Measurements from ENCODE around the gene PCDHGA8. TPM values are rescaled to one million over a fixed set of nuclear protein-coding genes. Genes with fewer than 3 reads are reported as not detected.

The PCDHGA8 gene
- total RNA-seq: 3.5 and 4.4 TPM in 2 replicates

GRCh38 chr5:141392429-141393198 is at the start of gene PCDHGA8:
Gene PCDHGA8, plus strand, starts transcription at chr5:141392633. Its CDS starts 181 bp downstream, at chr5:141392814.

GRCh38 chr5:141343242-141343952 is 49.0 kb upstream of the PCDHGA8 start, which contains the start of gene PCDHGA3:
Gene PCDHGA3, plus strand, starts transcription at chr5:141343829. Its CDS starts 205 bp downstream, at chr5:141344034.

GRCh38 chr5:141349917-141350619 is 42.4 kb upstream of the PCDHGA8 start, which contains the start of gene PCDHGB1:
Gene PCDHGB1, plus strand, starts transcription at chr5:141350099. Its CDS starts 162 bp downstream, at chr5:141350261.

DNA sequence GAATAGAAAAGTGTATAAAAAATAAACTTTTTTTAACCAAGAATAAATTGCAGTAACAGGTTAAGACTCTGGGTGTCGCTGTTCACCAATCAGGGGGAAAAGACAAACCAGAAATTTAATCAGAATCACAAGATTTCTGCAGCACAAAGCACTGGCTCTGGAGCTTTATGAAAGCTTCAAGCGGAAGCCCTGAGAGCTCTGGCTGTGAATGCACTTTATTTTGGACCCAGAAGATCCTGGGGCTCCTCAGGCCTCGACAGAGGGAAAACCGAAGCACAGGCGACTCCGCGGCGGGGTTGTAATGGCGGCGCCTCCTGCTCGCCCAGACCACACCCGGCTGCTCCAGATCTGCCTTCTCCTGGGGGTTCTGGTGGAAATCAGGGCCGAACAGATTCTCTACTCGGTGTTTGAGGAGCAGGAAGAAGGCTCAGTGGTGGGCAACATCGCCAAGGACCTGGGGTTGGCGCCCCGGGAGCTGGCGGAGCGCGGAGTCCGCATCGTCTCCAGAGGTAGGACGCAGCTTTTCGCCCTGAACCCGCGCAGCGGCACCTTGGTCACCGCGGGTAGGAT is 37.4 kb upstream of the PCDHGA8 start, which contains the start of gene PCDHGA4:
TSS of gene PCDHGA4 (plus strand) at position 122 of the 570 bp plus-strand sequence. CDS start at position 209, 87 bp downstream.

GRCh38 chr5:141359790-141360426 is 32.5 kb upstream of the PCDHGA8 start, which contains the start of gene PCDHGB2:
Gene PCDHGB2, plus strand, starts transcription at chr5:141359994. Its CDS starts 142 bp downstream, at chr5:141360136.

GRCh38 chr5:141363952-141364660 is 28.3 kb upstream of the PCDHGA8 start, which contains the start of gene PCDHGA5:
Gene PCDHGA5, plus strand, starts transcription at chr5:141364162. Its CDS starts 169 bp downstream, at chr5:141364331.

DNA sequence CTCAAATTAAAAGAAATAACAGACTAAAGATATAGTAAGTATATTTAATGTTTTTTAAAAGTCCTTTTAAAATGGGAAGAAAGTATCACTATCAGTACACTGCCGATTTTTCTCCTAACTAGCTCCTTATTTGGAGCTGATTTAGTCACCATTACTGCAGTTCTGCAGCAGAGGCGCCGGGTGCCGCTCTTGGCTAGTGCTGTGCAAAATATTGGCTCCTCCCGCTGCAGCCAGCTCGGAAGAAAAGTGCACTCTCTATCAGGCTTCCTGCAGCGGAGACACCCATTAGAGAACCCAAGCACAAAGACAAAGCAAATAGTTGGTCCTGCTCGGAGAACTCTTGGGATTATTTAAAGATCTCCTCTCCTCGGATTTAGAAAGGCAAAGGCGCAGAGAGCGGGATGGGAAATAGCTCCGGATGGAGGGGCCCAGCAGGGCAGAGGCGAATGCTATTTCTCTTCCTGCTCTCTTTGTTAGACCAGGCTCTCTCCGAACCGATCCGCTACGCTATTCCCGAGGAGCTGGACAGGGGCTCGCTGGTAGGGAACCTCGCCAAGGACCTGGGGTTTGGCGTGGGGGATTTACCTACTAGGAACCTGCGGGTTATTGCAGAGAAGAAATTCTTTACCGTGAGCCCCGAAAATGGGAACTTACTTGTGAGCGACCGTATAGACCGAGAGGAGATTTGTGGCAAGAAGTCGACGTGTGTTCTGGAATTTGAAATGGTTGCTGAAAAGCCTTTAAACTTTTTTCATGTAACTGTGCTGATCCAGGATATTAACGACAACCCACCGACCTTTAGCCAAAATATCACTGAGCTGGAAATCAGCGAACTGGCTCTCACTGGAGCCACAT is 22.2 kb upstream of the PCDHGA8 start, which contains the start of gene PCDHGB3:
TSS of gene PCDHGB3 (plus strand) at position 249 of the 855 bp plus-strand sequence. CDS start at position 402, 153 bp downstream.

DNA sequence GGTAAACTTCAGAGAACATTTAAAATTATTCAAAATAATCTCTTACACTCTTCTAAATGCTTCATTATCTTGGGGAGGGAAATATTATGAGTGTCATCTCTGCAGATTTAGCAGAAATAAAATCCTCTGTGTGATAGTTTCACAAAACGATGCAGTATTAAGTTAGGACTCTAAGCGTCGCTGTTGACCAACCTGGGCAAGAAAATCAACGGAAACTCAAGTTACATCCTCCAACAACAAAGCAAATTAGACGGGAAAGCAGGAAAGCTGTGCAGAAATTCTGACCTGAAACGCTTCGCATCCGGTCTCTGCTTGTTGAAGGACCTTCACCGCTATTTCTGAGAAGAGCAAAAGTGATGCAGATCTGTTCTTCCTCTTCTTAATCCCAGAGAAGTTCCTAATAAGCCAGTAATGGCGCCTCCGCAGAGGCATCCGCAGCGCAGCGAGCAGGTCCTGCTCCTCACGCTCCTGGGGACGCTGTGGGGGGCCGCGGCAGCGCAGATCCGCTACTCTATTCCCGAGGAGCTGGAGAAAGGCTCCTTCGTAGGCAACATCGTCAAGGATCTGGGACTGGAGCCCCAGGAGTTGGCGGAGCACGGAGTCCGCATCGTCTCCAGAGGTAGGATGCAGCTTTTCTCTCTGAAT is 18.6 kb upstream of the PCDHGA8 start, which contains the start of gene PCDHGA6:
TSS of gene PCDHGA6 (plus strand) at position 219 of the 645 bp plus-strand sequence. CDS start at position 412, 193 bp downstream.

GRCh38 chr5:141382469-141383294 is 9.8 kb upstream of the PCDHGA8 start, which contains the start of gene PCDHGA7:
Gene PCDHGA7, plus strand, starts transcription at chr5:141382742. Its CDS starts 158 bp downstream, at chr5:141382900.

DNA sequence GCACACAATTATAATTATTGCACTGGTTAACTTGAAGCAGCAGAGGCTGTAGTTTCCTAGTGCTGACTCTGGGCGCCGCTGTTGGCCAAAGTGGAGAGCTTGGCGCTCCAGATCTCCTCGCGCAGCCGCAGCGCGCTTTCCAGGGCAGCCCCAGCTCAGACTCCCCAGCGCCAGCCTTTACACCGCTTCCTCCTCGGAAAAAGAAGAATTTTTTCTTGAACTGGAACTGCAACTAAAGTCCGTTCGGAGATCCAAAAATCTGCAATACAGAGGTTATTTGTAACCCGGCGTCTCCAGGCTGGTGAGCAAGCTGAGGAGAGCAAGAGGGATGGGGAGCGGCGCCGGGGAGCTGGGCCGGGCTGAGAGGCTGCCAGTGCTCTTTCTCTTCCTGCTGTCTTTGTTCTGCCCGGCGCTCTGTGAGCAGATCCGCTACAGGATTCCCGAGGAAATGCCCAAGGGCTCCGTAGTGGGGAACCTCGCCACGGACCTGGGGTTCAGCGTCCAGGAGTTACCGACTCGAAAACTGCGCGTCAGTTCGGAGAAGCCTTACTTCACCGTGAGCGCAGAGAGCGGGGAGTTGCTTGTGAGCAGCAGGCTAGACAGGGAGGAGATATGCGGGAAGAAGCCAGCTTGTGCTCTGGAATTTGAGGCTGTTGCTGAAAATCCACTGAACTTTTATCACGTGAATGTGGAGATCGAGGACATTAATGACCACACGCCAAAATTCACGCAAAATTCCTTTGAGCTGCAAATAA is 4.7 kb upstream of the PCDHGA8 start, which contains the start of gene PCDHGB4:
TSS of gene PCDHGB4 (plus strand) at position 142 of the 755 bp plus-strand sequence. CDS start at position 329, 187 bp downstream.

GRCh38 chr5:141397756-141398551 is 5.5 kb downstream of the PCDHGA8 start, which contains the start of gene PCDHGB5:
Gene PCDHGB5, plus strand, starts transcription at chr5:141397947. Its CDS starts 181 bp downstream, at chr5:141398128.

GRCh38 chr5:141402553-141403243 is 10.3 kb downstream of the PCDHGA8 start, which contains the start of gene PCDHGA9:
Gene PCDHGA9, plus strand, starts transcription at chr5:141402778. Its CDS starts 175 bp downstream, at chr5:141402953.

GRCh38 chr5:141407790-141408505 is 15.5 kb downstream of the PCDHGA8 start, which contains the start of gene PCDHGB6:
Gene PCDHGB6, plus strand, starts transcription at chr5:141408021. Its CDS starts 182 bp downstream, at chr5:141408203.

GRCh38 chr5:141412854-141413539 is 20.6 kb downstream of the PCDHGA8 start, which contains the start of gene PCDHGA10:
Gene PCDHGA10, plus strand, starts transcription at chr5:141412987. Its CDS starts 189 bp downstream, at chr5:141413176.

Data from bronchial smooth muscle cell (primary cell).